AG04450 (cell line): ENCODE measurements around the gene SYCE3. TPM values are rescaled to one million over a fixed set of nuclear protein-coding genes. Genes with fewer than 3 reads are reported as not detected.

ENCODE experiments used
- CTCF ChIA-PET: fragments of 300-600, 350-600 bp; formaldehyde crosslinking; extraction: SDS; loops from one replicate; lab custom pipeline; 2022; ENCODE audit warnings: antibody characterized with exemption, inconsistent platforms; lab: Charles Lee
- POLR2A ChIA-PET: fragments of 350-600 bp; formaldehyde crosslinking; extraction: SDS; loops from one replicate; lab custom pipeline; 2021; ENCODE audit warnings: antibody characterized with exemption, inconsistent platforms; lab: Yijun Ruan, JAX
- DNase-seq: peaks from one replicate; pipeline ENCODE4 v3.0.0-alpha.2; 2011; ENCODE audit warnings: low read depth, low spot score
- H3K27ac ChIP-seq: one replicate; pipeline ENCODE4 v1.5.1; 2012; ENCODE audit warnings: low read depth, low read length, control low read depth
- H3K27me3 ChIP-seq: one replicate; pipeline ENCODE4 v1.6.0; 2012; ENCODE audit warnings: low read length; ENCODE audit not compliant: control insufficient read depth, insufficient read depth
- H3K4me3 ChIP-seq: 2 replicates; pipeline ENCODE4 v1.5.1; 2011; ENCODE audit warnings: mild to moderate bottlenecking, low read depth, low read length, control low read depth
- H3K9me3 ChIP-seq: 2 replicates; pipeline ENCODE4 v1.5.1; 2012; ENCODE audit warnings: low read length; ENCODE audit not compliant: control insufficient read depth, insufficient read depth
- polyA plus RNA-seq: library from polyadenylated mRNA; depleted of rRNA; stranded (reverse); fragments of >200 nt; gene quantifications from 2 replicates; pipeline ENCODE4 v1.2.3, GENCODE V29; 2011
- TF ChIP-seq, protein P1 (sequence below): IDR thresholded peaks from 2 replicates; pipeline ENCODE4 v1.5.1; 2011; ENCODE audit warnings: low read depth, low read length, control low read depth, inconsistent platforms

SYCE3 gene
- polyA plus RNA-seq, 1 experiment, result not detected

DNA sequence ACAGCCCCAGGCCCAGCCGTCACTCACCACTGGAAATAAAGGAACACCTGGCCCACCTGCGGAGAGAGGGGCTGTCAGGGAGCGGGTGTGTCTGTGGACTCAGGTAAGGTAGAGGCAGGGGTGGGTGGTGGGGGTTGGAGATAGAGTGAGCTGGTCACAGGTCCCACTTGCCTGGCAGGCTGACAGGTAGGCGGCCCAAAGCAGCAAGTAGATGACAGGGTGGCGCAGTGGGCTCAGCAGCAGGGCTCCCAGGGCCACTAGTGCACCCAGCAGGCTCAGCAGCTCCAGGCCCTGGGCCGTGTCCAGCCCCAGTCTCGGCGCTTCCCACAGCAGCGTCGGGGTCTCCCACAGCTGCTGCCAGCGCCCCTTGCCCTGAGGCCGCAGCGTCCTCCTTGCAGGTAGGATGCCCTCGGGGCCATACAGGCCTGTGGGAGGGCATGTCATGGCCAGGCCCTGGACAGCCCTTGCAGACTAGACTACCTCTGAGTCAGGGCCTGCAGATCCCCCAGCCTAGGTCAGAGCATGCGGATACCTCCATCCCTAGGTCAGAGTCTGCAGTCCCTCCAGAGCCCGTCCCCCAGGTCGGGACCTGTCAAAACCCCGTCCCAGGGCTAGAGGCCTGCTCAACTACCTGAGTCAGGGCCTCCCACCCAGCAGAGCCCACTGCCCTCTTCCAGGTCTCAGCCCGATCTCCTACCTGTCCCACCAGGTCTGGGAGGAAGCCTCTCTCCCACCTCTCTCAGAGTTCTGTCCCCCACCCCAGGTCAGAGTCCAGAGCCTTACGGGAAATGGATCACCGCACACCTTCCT lies 55.9 kb downstream of the SYCE3 start:
- TF ChIP-seq, protein P1, sequence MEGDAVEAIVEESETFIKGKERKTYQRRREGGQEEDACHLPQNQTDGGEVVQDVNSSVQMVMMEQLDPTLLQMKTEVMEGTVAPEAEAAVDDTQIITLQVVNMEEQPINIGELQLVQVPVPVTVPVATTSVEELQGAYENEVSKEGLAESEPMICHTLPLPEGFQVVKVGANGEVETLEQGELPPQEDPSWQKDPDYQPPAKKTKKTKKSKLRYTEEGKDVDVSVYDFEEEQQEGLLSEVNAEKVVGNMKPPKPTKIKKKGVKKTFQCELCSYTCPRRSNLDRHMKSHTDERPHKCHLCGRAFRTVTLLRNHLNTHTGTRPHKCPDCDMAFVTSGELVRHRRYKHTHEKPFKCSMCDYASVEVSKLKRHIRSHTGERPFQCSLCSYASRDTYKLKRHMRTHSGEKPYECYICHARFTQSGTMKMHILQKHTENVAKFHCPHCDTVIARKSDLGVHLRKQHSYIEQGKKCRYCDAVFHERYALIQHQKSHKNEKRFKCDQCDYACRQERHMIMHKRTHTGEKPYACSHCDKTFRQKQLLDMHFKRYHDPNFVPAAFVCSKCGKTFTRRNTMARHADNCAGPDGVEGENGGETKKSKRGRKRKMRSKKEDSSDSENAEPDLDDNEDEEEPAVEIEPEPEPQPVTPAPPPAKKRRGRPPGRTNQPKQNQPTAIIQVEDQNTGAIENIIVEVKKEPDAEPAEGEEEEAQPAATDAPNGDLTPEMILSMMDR, result no peak
- no peaks in the 10 kb centered on the region; the same call in 1 of the 2 replicates for H3K9me3 ChIP-seq
- peak overlapping the region; percentile 99 for H3K4me3 ChIP-seq
- peak overlapping the region; percentile 47 for H3K27ac ChIP-seq
- ChIA-PET CTCF (interaction anchor here (0.6 to 4.2 kb wide), 3 partner anchors 9 to 56 kb away, joined by 3 to 28 read pairs (median 7); partner anchors contain the start of genes SCO2 and SYCE3), POLR2A (interaction anchor here (1.0 to 1.9 kb wide), 2 partner anchors 19 to 76 kb away, joined by 11 to 29 read pairs; partner anchors contain the start of genes CHKB and SCO2)
- H3K27me3 ChIP-seq, result no peaks in the 10 kb centered on the region
- no peak for DNase-seq

DNA sequence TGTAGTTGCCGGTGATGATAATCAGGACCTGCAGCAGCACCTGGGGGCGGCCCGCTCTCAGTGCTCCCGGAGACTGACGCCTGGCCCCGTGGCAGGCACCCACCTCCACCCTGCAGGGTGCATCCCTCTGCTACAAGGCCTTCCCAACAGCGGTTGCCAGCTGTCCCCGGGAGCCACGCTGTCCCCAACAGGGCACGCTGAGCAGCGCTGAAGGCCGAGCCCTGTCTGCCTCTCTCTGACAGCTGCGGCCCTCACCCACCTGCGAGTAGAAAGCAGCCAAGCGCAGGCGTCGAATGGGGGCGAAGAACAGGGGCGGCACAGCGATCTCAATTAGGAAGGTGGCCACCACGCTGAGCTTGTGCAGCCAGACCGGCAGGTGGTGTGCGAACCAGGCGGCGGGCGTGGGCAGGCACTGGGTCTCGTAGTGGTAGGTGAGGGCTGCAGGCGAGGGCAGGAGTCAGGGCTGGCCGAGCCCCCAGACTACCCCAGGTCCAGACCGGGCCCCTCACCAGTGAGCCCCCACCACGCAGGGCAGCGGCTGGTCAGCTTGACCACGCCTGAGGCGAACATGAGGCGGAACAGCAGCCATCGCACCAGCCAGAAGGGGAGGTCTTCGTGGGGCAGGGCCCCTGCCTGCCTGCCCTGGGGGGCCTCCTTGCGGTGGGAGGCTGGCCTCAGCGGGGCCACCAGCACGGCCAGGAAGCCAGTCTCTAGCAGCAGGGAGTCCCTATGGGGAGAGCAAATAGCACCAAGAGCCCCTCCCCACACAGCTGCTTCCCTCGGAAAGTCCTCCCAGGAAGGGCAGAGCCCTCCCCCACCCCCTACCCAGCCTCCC lies 56.7 kb downstream of the SYCE3 start:
- DNase-seq, result no peak
- CTCF ChIA-PET, result interaction anchor here (0.6 kb wide), 1 partner anchor 8 kb away, joined by 3 read pairs; no protein-coding TSS in a partner anchor
- H3K27me3 ChIP-seq, result no peaks in the 10 kb centered on the region
- TF ChIP-seq, protein P1, result no peak
- no peak overlapping the region for H3K27ac ChIP-seq
- POLR2A ChIA-PET, result interaction anchor here (0.6 kb wide), 1 partner anchor 48 kb away, joined by 3 read pairs; no protein-coding TSS in a partner anchor
- peak overlapping the region; percentile 99 for H3K4me3 ChIP-seq
- H3K9me3 ChIP-seq, result no peaks in the 10 kb centered on the region; the same call in 1 of the 2 replicates

DNA sequence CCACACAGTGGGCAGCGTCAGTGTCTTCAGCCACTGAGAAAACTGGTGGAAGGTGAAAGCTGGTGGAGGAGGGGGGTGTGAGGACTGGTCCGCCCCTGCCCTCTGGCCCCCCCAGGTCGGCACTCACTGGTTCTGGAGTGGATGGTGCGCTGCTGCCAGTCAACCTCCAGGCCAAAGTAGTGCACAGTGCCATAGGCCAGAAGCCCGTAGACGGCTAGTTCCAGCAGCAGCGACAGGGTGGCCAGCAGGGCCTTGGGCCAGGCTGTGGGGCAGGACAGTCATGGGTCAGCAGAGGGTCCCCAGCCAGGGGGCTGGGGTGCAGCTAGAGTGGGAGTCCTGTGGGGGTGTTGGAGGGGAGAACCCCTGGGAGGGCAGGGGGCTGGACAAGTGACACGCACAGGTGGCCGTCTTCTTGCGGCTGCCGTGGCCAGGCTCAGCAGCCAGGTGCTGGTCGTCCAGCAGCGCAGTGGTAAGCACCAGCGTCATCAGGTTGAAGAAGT lies 57.4 kb downstream of the SYCE3 start:
- POLR2A ChIA-PET, result no interaction called here
- H3K4me3 ChIP-seq, result no peak overlapping the region
- H3K27me3 ChIP-seq, result no peaks in the 10 kb centered on the region
- H3K9me3 ChIP-seq, result no peaks in the 10 kb centered on the region; the same call in 1 of the 2 replicates
- H3K27ac ChIP-seq, result no peak overlapping the region
- CTCF ChIA-PET, result no interaction called here
- TF ChIP-seq, protein P1, result no peak
- no peak for DNase-seq

DNA sequence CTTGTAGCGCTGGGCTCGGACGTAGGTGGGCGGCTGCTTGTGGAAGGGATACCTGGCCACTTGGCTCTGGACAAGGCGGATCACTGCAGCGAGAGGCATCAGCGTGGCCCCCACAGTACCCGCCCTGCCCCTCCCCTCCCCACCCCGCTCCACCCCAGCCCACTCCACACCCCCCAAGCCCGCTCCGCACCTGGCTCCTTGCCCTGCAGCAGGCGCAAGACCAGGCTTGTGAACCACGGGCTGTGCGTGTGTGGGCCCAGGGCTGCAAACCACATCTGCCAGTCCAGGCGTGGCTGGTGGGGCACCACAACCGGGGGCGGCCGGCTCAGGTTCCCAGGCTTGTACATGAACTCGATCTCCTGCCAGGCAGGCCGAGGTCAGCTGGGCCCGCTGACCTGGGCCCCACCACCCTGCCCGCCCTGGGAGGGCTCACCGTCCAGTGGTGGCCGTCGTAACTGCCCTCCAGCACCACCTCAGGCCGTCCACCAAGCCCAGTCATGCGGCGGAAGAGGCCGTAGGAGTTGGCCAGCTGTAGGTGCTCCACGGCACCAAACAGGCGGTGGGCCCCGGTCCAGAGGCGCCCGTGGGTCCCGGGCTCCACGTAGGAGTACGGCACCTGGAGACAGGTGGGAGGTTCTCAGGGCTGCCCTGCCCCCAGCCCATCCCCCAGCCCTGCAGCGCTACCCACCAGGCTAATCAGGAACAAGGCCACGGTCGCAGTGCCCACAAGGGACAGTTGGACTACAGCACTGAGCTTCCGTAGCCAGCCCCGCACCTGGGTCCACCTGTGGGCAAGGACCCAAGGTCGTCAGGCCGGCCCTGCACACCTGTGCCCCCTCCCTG lies 58.1 kb downstream of the SYCE3 start:
- H3K9me3 ChIP-seq, result no peaks in the 10 kb centered on the region; the same call in 1 of the 2 replicates
- TF ChIP-seq, protein P1, result no peak
- H3K27me3 ChIP-seq, result no peaks in the 10 kb centered on the region
- no peak overlapping the region for H3K27ac ChIP-seq
- POLR2A ChIA-PET, result no interaction called here
- DNase-seq, result no peak
- H3K4me3 ChIP-seq, result no peak overlapping the region
- CTCF ChIA-PET, result no interaction called here
